ENCODE data around the gene RECQL5.

RECQL5 gene

GRCh38 chr17:75666959-75667790, at the start of gene RECQL5, which contains the start of gene SAP30BP:
Gene RECQL5, minus strand, starts transcription at chr17:75667154. Its CDS starts 597 bp downstream, at chr17:75666557.
Gene SAP30BP, plus strand, starts transcription at chr17:75667338. Its CDS starts 35 bp downstream, at chr17:75667373.
- peak; percentile 96 for DNase-seq

- DNase-seq, result no peak
Measured at GRCh38 chr17:75712446-75712845, 45.5 kb upstream of the RECQL5 start.

- DNase-seq, result no peak
Measured at GRCh38 chr17:75707079-75707571, 40.2 kb upstream of the RECQL5 start.

GRCh38 chr17:75706042-75706728, 39.2 kb upstream of the RECQL5 start:
- no peak for DNase-seq

GRCh38 chr17:75704963-75705875, 38.3 kb upstream of the RECQL5 start:
- no peak for DNase-seq

GRCh38 chr17:75703591-75703990, 36.6 kb upstream of the RECQL5 start:
- no peak for DNase-seq

- no peak for DNase-seq
Measured at GRCh38 chr17:75703191-75703590, 36.2 kb upstream of the RECQL5 start.

GRCh38 chr17:75701288-75701687, 34.3 kb upstream of the RECQL5 start:
- DNase-seq, result no peak

- no peak for DNase-seq
Measured at GRCh38 chr17:75698659-75699058, 31.7 kb upstream of the RECQL5 start.

- no peak for DNase-seq
Measured at GRCh38 chr17:75697651-75698291, 30.8 kb upstream of the RECQL5 start.

GRCh38 chr17:75695830-75696271, 28.9 kb upstream of the RECQL5 start:
- no peak for DNase-seq

- no peak for DNase-seq
Measured at GRCh38 chr17:75695141-75695829, 28.3 kb upstream of the RECQL5 start.

GRCh38 chr17:75694536-75694935, 27.6 kb upstream of the RECQL5 start:
- no peak for DNase-seq

GRCh38 chr17:75693500-75694481, 26.8 kb upstream of the RECQL5 start:
- no peak for DNase-seq

GRCh38 chr17:75692976-75693375, 26.0 kb upstream of the RECQL5 start:
- no peak for DNase-seq

GRCh38 chr17:75691801-75692626, 25.1 kb upstream of the RECQL5 start:
- DNase-seq, result no peak

GRCh38 chr17:75691371-75691791, 24.4 kb upstream of the RECQL5 start:
- DNase-seq, result no peak

- DNase-seq, result peak; percentile 21
Measured at GRCh38 chr17:75689441-75689873, 22.5 kb upstream of the RECQL5 start.

- no peak for DNase-seq
Measured at GRCh38 chr17:75688209-75688825, 21.4 kb upstream of the RECQL5 start.

All from activated T-cell treated with anti-CD3 and anti-CD28 coated beads for 4 hours (primary cell).